Right cardiac atrium (tissue), 5 donors: ENCODE measurements around the gene TAOK3. TPM values are rescaled to one million over a fixed set of nuclear protein-coding genes. Genes with fewer than 3 reads are reported as not detected.

Experiments used
- ATAC-seq, 2 donors: fragments of 200-7000 bp; cut with Tn5 transposase; one replicate each; pipeline versions ENCODE4 v1.8.0 to v1.9.1; 2020; ENCODE audit warnings: moderate library complexity in 2 of 2, mild to moderate bottlenecking in 1 of 2
- DNase-seq, 3 donors: peaks; one replicate each; pipeline ENCODE4 v3.0.0-alpha.2; 2020
- H3K27ac ChIP-seq: one replicate; pipeline ENCODE4 v1.5.1; 2013; ENCODE audit warnings: mild to moderate bottlenecking, low read length, control low read depth, moderate library complexity
- H3K27me3 ChIP-seq: one replicate; pipeline ENCODE4 v1.6.1; 2013; ENCODE audit not compliant: control insufficient read depth, insufficient read depth
- H3K4me1 ChIP-seq: one replicate; pipeline ENCODE4 v1.6.1; 2013; ENCODE audit warnings: low read length; ENCODE audit not compliant: control insufficient read depth, insufficient read depth
- H3K4me3 ChIP-seq: one replicate; pipeline ENCODE4 v1.5.1; 2013; ENCODE audit warnings: low read length, control low read depth
- H3K9me3 ChIP-seq: one replicate; pipeline ENCODE4 v1.6.1; 2013; ENCODE audit warnings: low read length; ENCODE audit not compliant: control insufficient read depth
- WGBS: extraction: QIAGEN DNeasy Blood & Tissue Kit; methylation state at CpG from one replicate; pipeline ENCODE4 v1.1.7; 2013; 5-methylcytosine and 5-hydroxymethylcytosine counted together
- intact Hi-C, 4 donors: fragments of 100-400 bp; cut with DNase I; formaldehyde crosslinking; loops; one replicate each; pipeline versions ENCODE4 v1.11.0 to v1.14.0; 2022 to 2023
- polyA plus RNA-seq: library from polyadenylated mRNA; stranded (reverse); fragments of 200-250 nt; gene quantifications from one replicate; pipeline ENCODE4 v1.2.3, GENCODE V29; 2013
- total RNA-seq, 4 donors: library from RNA; stranded (reverse); fragmentation: NEBNext Ultra II Directional; extraction: Animal tissue kit (Norgen Biotek cat#: 25700); gene quantifications; one replicate each; pipeline ENCODE4 v1.2.1, GENCODE V29; 2021
- donor health status: healthy with polysubstance abuse.
- donor health status: DM: no; HTN: yes; CAD: no.
- donor health status: DM: no; HTN: no; CAD: no.
- donor health status: DM: no; HTN: yes; CAD: no; lungs with severe emphysema.
- donor health status: DM: yes; HTN: yes; CAD: no.

TAOK3 gene
- total and polyA plus RNA-seq, 5 donors: 16.9 to 29.1 (median 24.5) TPM

DNA sequence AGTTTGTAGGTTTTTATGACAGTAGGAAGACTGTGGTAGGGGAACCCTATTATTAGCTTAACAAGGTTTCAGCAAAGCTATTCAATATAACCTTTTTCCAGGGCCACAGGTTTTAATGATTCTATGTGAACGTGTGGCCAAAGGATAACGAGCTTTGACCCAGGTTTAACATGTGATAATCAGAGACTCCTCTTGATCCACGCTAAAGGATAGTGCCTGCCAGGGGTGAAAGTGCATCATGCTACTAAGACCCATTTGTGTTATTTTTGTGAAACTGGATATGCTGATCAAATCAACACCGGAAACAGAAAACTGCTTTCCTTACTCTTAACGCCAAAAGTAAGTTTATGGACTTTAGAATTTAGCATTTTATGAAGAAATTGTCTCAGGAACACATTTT, 909 bp upstream of the TAOK3 start:
- 60% methylated on average over 5 of the region's 5 CpGs for WGBS
- Histone ChIP-seq H3K4me1 (no peaks in the 10 kb centered on the region), H3K4me3 (peak overlapping the region; percentile 97), H3K27me3 (no peaks in the 10 kb centered on the region), H3K9me3 (no peaks in the 10 kb centered on the region), H3K27ac (peak overlapping the region; percentile 99)
- ATAC-seq (no peak), DNase-seq (no peak)
- intact Hi-C loops: loop anchor here in 2 of 4 donors (5.0 kb wide), 1 partner anchor 181 kb away; no protein-coding TSS in a partner anchor

GRCh38 chr12:118371321-118372282, 1.1 kb downstream of the TAOK3 start:
- Histone ChIP-seq H3K4me1 (no peaks in the 10 kb centered on the region), H3K9me3 (no peaks in the 10 kb centered on the region), H3K4me3 (peak overlapping the region; percentile 98), H3K27me3 (no peaks in the 10 kb centered on the region), H3K27ac (no peak overlapping the region)
- DNase-seq: peak; percentile 29 to 66 (median 64)
- WGBS: under 1% methylated on average over 60 of the region's 60 CpGs
- intact Hi-C loops: loop anchor here in 2 of 4 donors (5.0 kb wide), 1 partner anchor 179 kb away; no protein-coding TSS in a partner anchor
- peak in 1 of 2 donors; percentile 1 for ATAC-seq

- Histone ChIP-seq H3K27me3 (no peaks in the 10 kb centered on the region), H3K27ac (no peak overlapping the region), H3K4me3 (peak overlapping the region; percentile 98), H3K4me1 (no peaks in the 10 kb centered on the region), H3K9me3 (no peaks in the 10 kb centered on the region)
- ATAC-seq (no peak), DNase-seq (no peak)
- intact Hi-C loops: loop anchor here in 2 of 4 donors (5.0 kb wide), 1 partner anchor 178 kb away; no protein-coding TSS in a partner anchor
- WGBS: 37% methylated on average over 3 of the region's 3 CpGs
Measured at GRCh38 chr12:118370601-118371000, 2.1 kb downstream of the TAOK3 start.

GRCh38 chr12:118368821-118369220, 3.9 kb downstream of the TAOK3 start:
- Histone ChIP-seq H3K9me3 (no peaks in the 10 kb centered on the region), H3K4me1 (no peaks in the 10 kb centered on the region), H3K27me3 (no peaks in the 10 kb centered on the region), H3K27ac (no peak overlapping the region), H3K4me3 (no peak overlapping the region)
- 96% methylated on average over 4 of the region's 4 CpGs for WGBS
- ATAC-seq (no peak), DNase-seq (no peak)
- intact Hi-C loops: no loop called here

DNA sequence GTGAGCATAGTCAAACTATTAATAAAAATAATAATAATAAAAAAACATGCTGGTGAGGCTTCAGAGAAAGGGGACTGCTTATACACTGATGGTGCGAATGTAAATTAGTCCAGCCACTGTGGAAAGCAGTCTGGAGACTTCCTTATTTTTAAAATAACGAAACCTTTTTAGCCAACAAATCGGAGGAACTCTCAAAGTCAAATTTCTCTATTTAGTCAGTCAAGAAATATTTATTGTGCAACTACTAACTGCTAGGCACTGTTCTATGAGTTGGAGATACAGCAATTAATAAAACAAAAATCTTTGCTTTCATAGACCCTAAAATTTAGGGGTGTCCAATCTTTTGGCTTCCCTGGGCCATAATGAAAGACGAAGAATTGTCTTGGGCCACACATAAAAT, 10.8 kb downstream of the TAOK3 start:
- H3K4me1 ChIP-seq: no peaks in the 10 kb centered on the region
- WGBS: 90% methylated on average over 4 of the region's 4 CpGs
- DNase-seq (no peak), ATAC-seq (no peak)
- no peak overlapping the region for H3K4me3 ChIP-seq
- intact Hi-C loops: no loop called here
- no peaks in the 10 kb centered on the region for H3K27me3 ChIP-seq
- H3K9me3 ChIP-seq: no peaks in the 10 kb centered on the region
- H3K27ac ChIP-seq: no peak overlapping the region

DNA sequence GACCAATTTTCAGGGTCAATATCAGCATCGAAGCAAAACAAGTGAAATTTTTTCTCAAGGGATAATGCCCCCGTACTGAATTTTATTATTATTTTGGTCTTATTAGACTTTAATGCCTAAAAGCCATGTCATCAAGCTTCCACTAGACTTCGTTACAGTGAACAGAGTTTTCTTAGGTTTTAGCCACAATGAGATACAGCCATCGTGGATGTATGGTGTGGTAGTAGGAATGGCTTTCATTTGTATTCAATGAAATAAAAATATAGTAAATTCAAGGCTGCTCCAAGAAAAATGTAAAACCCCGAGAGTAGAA, 11.7 kb downstream of the TAOK3 start:
- peaks cover 3% of the 10 kb centered on the region for H3K4me1 ChIP-seq
- intact Hi-C loops: no loop called here
- H3K27ac ChIP-seq: no peak overlapping the region
- H3K27me3 ChIP-seq: no peaks in the 10 kb centered on the region
- no peaks in the 10 kb centered on the region for H3K9me3 ChIP-seq
- 84% methylated on average over 5 of the region's 5 CpGs for WGBS
- H3K4me3 ChIP-seq: no peak overlapping the region
- ATAC-seq (no peak), DNase-seq (no peak)

GRCh38 chr12:118359541-118359915, 13.2 kb downstream of the TAOK3 start:
- intact Hi-C loops: no loop called here
- no peak overlapping the region for H3K27ac ChIP-seq
- no peak overlapping the region for H3K4me3 ChIP-seq

DNA sequence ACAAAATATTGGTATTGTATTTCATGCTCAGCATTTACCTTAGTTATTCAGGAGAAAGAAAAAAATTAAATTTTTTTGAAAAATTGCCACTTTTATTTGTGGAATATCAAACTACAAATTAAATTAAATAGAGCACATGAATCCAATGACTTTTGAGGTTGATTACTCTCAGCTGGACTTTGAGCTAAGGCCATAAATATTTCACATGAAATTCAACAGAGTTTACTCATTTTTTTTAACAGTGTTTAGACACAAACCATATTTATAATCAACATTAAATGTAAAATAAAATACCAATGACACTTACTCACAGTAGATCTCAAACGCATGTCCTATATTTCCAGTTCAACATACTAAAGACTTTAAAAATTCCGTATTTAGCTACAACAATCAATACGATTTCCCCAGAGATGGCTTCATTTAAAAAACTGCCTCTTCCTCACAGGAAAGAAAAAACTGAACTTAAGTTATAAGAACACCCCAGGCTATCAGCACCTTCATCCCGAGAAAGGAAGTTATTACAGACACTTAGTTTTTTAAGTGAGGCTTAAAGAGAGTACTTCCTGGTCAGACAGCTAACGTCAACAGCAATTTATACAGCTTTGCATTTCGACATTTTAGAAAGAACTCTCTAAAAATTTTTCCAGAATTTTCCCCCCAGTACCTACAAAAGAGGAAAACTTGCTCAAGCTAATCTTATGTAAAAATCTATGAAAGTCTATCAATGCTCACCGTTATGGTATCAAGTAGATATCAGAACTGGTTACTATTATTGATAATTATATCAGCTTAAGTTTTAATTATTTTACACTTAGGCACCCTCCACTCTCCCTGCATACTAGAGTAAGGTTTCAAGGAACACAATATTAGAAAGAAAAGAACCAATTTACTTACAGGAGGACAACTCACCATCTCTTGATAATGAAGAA, 13.8 kb downstream of the TAOK3 start:
- no peak for ATAC-seq
- 50% methylated on average over 7 of the region's 7 CpGs for WGBS
- DNase-seq: no peak
- Histone ChIP-seq H3K27me3 (no peaks in the 10 kb centered on the region), H3K4me1 (peaks cover 3% of the 10 kb centered on the region), H3K27ac (no peak overlapping the region), H3K9me3 (no peaks in the 10 kb centered on the region), H3K4me3 (peak overlapping the region; percentile 15)
- intact Hi-C loops: no loop called here

More at GRCh38 chr12:118359541-118359915, 13.2 kb downstream of the TAOK3 start:
- H3K4me1 ChIP-seq: peaks cover 3% of the 10 kb centered on the region
- WGBS: 75% methylated on average over 4 of the region's 4 CpGs
- ATAC-seq (no peak), DNase-seq (no peak)
- no peaks in the 10 kb centered on the region for H3K9me3 ChIP-seq
- no peaks in the 10 kb centered on the region for H3K27me3 ChIP-seq

DNA sequence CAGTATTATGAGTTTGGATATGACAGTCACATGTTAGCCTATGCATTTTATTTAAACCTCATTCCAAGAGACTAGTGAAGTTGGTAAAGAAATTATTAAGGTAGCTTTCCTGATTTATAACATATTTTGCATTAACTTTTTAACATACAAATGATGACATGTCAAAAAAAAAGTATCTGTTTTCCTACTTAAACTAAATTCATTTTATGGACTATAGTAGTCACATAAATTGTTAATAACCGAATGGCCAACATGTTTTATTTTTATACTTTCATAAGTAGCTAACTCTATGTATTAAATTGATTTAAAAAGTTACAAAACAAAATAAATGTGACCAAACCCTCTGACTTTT, 14.7 kb downstream of the TAOK3 start:
- 88% methylated on average over 1 of the region's 1 CpG for WGBS
- no peak for ATAC-seq
- H3K27me3 ChIP-seq: no peaks in the 10 kb centered on the region
- intact Hi-C loops: no loop called here
- no peak overlapping the region for H3K27ac ChIP-seq
- no peaks in the 10 kb centered on the region for H3K9me3 ChIP-seq
- no peak overlapping the region for H3K4me3 ChIP-seq
- no peak for DNase-seq
- peaks cover 3% of the 10 kb centered on the region for H3K4me1 ChIP-seq

DNA sequence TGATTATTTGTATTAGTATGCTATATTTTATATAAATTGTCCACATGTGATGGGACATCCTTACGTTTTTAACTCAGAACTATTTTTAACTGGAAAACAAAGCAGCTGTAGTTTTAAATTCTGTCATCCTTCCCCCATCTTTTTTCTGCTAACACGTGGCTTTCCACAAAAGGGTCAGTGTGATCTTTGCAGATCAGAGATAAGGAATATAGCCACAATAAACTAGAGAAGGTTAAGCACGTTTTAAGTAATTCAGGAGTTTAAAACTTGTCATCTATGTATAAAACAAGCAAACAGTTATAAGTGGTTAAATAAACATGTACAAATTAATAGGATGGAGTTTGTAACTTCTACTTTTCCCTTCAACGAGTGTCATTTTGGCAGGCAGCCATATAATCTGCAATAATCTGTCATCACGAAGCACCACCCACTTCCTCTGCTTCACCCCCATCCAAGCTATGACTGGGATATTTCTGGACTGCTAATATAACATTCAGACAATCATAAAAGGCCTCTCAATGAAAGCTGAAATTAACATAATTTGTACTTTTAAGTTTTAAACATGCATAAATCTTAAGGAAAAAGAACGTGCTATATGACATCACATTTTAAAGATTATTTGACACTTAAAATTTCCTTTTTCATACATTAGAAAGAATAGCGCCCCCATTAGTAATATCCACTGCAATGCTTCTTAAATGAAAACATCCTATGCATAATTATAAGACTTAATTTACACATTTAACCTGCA, 15.3 kb downstream of the TAOK3 start:
- DNase-seq (no peak), ATAC-seq (peak; percentile 63 to 76)
- H3K4me3 ChIP-seq: no peak overlapping the region
- H3K27me3 ChIP-seq: no peaks in the 10 kb centered on the region
- intact Hi-C loops: no loop called here
- no peaks in the 10 kb centered on the region for H3K9me3 ChIP-seq
- H3K27ac ChIP-seq: no peak overlapping the region
- H3K4me1 ChIP-seq: peaks cover 3% of the 10 kb centered on the region
- 23% methylated on average over 7 of the region's 7 CpGs for WGBS
